Right atrium auricular region (tissue), 2 donors: ENCODE measurements around the gene CCDC188. TPM values are rescaled to one million over a fixed set of nuclear protein-coding genes. Genes with fewer than 3 reads are reported as not detected.

Experiments used
- DNase-seq: peaks from one replicate; pipeline ENCODE4 v3.0.0-alpha.2; 2019; ENCODE audit warnings: low spot score
- H3K27ac ChIP-seq, 2 donors: fragments of 200-600 bp; sonication (generic); 1 replicate in 1 of 2; 2 replicates in 1 of 2; pipeline ENCODE4 v1.5.1; 2016 to 2019
- H3K27me3 ChIP-seq, 2 donors: fragments of 200-600 bp; sonication (generic); one replicate each; pipeline versions ENCODE4 v1.5.1 to v1.6.0; 2017 to 2019
- H3K36me3 ChIP-seq: fragments of 200-600 bp; sonication (generic); one replicate; pipeline ENCODE4 v1.5.1; 2016
- H3K4me1 ChIP-seq, 2 donors: fragments of 200-600 bp; sonication (generic); one replicate each; pipeline versions ENCODE4 v1.5.1 to v1.6.0; 2017 to 2019
- H3K4me3 ChIP-seq, 2 donors: fragments of 200-600 bp; sonication (generic); 1 replicate in 1 of 2; 2 replicates in 1 of 2; pipeline ENCODE4 v1.5.1; 2017 to 2019; ENCODE audit warnings: mild to moderate bottlenecking in 1 of 2, moderate library complexity in 1 of 2
- H3K9me3 ChIP-seq, 2 donors: fragments of 200-600 bp; sonication (generic); one replicate each; pipeline ENCODE4 v1.5.1; 2019
- CTCF ChIP-seq, 2 donors: fragments of 200-600 bp; sonication (generic); IDR thresholded peaks; one replicate each; pipeline ENCODE4 v1.5.1; 2019; ENCODE audit warnings: antibody characterized with exemption in 2 of 2
- total RNA-seq, 2 donors: library from RNA; depleted of rRNA; stranded (reverse); fragments of >200 nt; gene quantifications; one replicate each; pipeline ENCODE4 v1.1.0, GENCODE V29; 2016

Gene CCDC188
- total RNA-seq, 2 donors from 2014 or later, result 0.43 TPM; not detected in 1

- no peak for TF ChIP-seq CTCF (IDR thresholded peaks at IDR 0.05)
- peaks cover 23% of the 10 kb centered on the region for H3K36me3 ChIP-seq
- no peaks in the 10 kb centered on the region for H3K27me3 ChIP-seq
- H3K27ac ChIP-seq, result no peak overlapping the region
- DNase-seq, result no peak
- peaks cover 0 to under 1% of the 10 kb centered on the region in 2 donors for H3K4me1 ChIP-seq
- H3K9me3 ChIP-seq, result no peaks in the 10 kb centered on the region
- no peak overlapping the region for H3K4me3 ChIP-seq
These were observed 6.8 kb downstream of the CCDC188 start for GRCh38 chr22:20143883-20144665.

GRCh38 chr22:20142711-20143621 lies 7.9 kb downstream of the CCDC188 start:
- no peaks in the 10 kb centered on the region for H3K27me3 ChIP-seq
- no peak for TF ChIP-seq CTCF (IDR thresholded peaks at IDR 0.05)
- peaks cover 0 to 12% of the 10 kb centered on the region in 2 donors for H3K4me1 ChIP-seq
- H3K27ac ChIP-seq, result no peak overlapping the region
- DNase-seq, result no peak
- no peaks in the 10 kb centered on the region for H3K9me3 ChIP-seq
- no peak overlapping the region for H3K4me3 ChIP-seq
- H3K36me3 ChIP-seq, result peaks cover 23% of the 10 kb centered on the region

GRCh38 chr22:20141186-20142077 lies 9.4 kb downstream of the CCDC188 start:
- no peaks in the 10 kb centered on the region for H3K27me3 ChIP-seq
- no peaks in the 10 kb centered on the region for H3K9me3 ChIP-seq
- no peak overlapping the region for H3K27ac ChIP-seq
- DNase-seq, result no peak
- H3K4me3 ChIP-seq, result no peak overlapping the region
- peaks cover 23% of the 10 kb centered on the region for H3K36me3 ChIP-seq
- no peak for TF ChIP-seq CTCF (IDR thresholded peaks at IDR 0.05)
- H3K4me1 ChIP-seq, result peaks cover 0 to 27% of the 10 kb centered on the region in 2 donors

GRCh38 chr22:20140521-20140964 lies 10.3 kb downstream of the CCDC188 start:
- Histone ChIP-seq H3K27ac (no peak overlapping the region), H3K36me3 (peaks cover 23% of the 10 kb centered on the region), H3K4me3 (no peak overlapping the region), H3K27me3 (no peaks in the 10 kb centered on the region), H3K4me1 (peaks cover 0 to 36% of the 10 kb centered on the region in 2 donors), H3K9me3 (no peaks in the 10 kb centered on the region)
- no peak for TF ChIP-seq CTCF (IDR thresholded peaks at IDR 0.05)
- DNase-seq, result no peak

GRCh38 chr22:20140107-20140445 lies 10.8 kb downstream of the CCDC188 start:
- H3K4me1 ChIP-seq, result peaks cover 0 to 41% of the 10 kb centered on the region in 2 donors
- no peak overlapping the region for H3K27ac ChIP-seq
- peaks cover 20% of the 10 kb centered on the region for H3K36me3 ChIP-seq
- H3K4me3 ChIP-seq, result no peak overlapping the region
- TF ChIP-seq CTCF (IDR thresholded peaks at IDR 0.05), result no peak
- no peaks in the 10 kb centered on the region for H3K9me3 ChIP-seq
- no peaks in the 10 kb centered on the region for H3K27me3 ChIP-seq
- no peak for DNase-seq
